Liver (tissue), 9 donors: Measurements from ENCODE around the gene KRT84. TPM values are rescaled to one million over a fixed set of nuclear protein-coding genes. Genes with fewer than 3 reads are reported as not detected.

Experiments used
- DNase-seq: peaks from one replicate; pipeline ENCODE4 v3.0.0-alpha.2; 2017; ENCODE audit warnings: low spot score
- H3K27ac ChIP-seq, 2 donors: one replicate each; pipeline ENCODE4 v1.7.0; 2013; ENCODE audit warnings: inconsistent platforms in 2 of 2, low read length in 2 of 2, control low read depth in 1 of 2, low read depth in 1 of 2, mild to moderate bottlenecking in 1 of 2
- H3K27me3 ChIP-seq, 4 donors: one replicate each; pipeline versions ENCODE4 v1.6.1 to v1.7.0; 2013; ENCODE audit warnings: low read length in 3 of 4, inconsistent platforms in 1 of 4, mild to moderate bottlenecking in 1 of 4, moderate library complexity in 1 of 4; ENCODE audit not compliant: control insufficient read depth in 4 of 4, insufficient read depth in 4 of 4
- H3K36me3 ChIP-seq, 4 donors: one replicate each; pipeline versions ENCODE4 v1.6.1 to v1.7.0; 2013; ENCODE audit warnings: low read length in 3 of 4, mild to moderate bottlenecking in 3 of 4, low read depth in 1 of 4, moderate library complexity in 1 of 4; ENCODE audit not compliant: control insufficient read depth in 4 of 4, insufficient read depth in 3 of 4
- H3K4me1 ChIP-seq, 4 donors: one replicate each; pipeline versions ENCODE4 v1.6.1 to v1.7.0; 2013; ENCODE audit warnings: low read length in 3 of 4, mild to moderate bottlenecking in 3 of 4, moderate library complexity in 1 of 4; ENCODE audit not compliant: control insufficient read depth in 4 of 4, insufficient read depth in 4 of 4
- H3K4me3 ChIP-seq, 3 donors: one replicate each; pipeline versions ENCODE4 v1.6.1 to v1.7.0; 2013; ENCODE audit warnings: low read length in 3 of 3, control low read depth in 1 of 3, low read depth in 1 of 3, mild to moderate bottlenecking in 1 of 3
- H3K9ac ChIP-seq, 2 donors: one replicate each; pipeline ENCODE4 v1.7.0; 2013; ENCODE audit warnings: low read length in 2 of 2, mild to moderate bottlenecking in 2 of 2, moderate library complexity in 2 of 2, control low read depth in 1 of 2, low read depth in 1 of 2
- H3K9me3 ChIP-seq, 4 donors: one replicate each; pipeline versions ENCODE4 v1.6.1 to v1.7.0; 2013; ENCODE audit warnings: low read length in 3 of 4; ENCODE audit not compliant: control insufficient read depth in 4 of 4
- ATF3 ChIP-seq: IDR thresholded peaks from 2 replicates; pipeline ENCODE4 v1.6.1; 2016; ENCODE audit warnings: antibody characterized with exemption
- CTCF ChIP-seq: fragments of 150-350 bp; IDR thresholded peaks from 2 replicates; pipeline ENCODE4 v1.5.1; 2017; ENCODE audit warnings: improper control_type of control experiment, low read depth, low read length; ENCODE audit not compliant: missing input control
- EGR1 ChIP-seq, 2 donors: IDR thresholded peaks; 2 replicates each; pipeline ENCODE4 v1.6.1; 2016 to 2018; ENCODE audit warnings: antibody characterized with exemption in 2 of 2, low read depth in 2 of 2
- FOXA1 ChIP-seq: IDR thresholded peaks from 2 replicates; pipeline ENCODE4 v1.6.1; 2016; ENCODE audit warnings: antibody characterized with exemption
- FOXA2 ChIP-seq: IDR thresholded peaks from 2 replicates; pipeline ENCODE4 v1.6.1; 2016; ENCODE audit warnings: antibody characterized with exemption
- GABPA ChIP-seq, 2 donors: IDR thresholded peaks in 1 of 2; conservative IDR thresholded peaks in 1 of 2; 2 replicates each; pipeline ENCODE4 v1.6.1; 2016; ENCODE audit warnings: antibody characterized with exemption in 2 of 2, mild to moderate bottlenecking in 1 of 2, moderate library complexity in 1 of 2
- HNF4A ChIP-seq, 2 donors: conservative IDR thresholded peaks; 2 replicates each; pipeline ENCODE4 v1.6.1; 2016; ENCODE audit warnings: antibody characterized with exemption in 2 of 2, mild to moderate bottlenecking in 2 of 2
- HNF4G ChIP-seq: IDR thresholded peaks from 2 replicates; pipeline ENCODE4 v1.6.1; 2016; ENCODE audit warnings: antibody characterized with exemption
- JUND ChIP-seq, 2 donors: IDR thresholded peaks; 2 replicates each; pipeline ENCODE4 v1.6.1; 2016; ENCODE audit warnings: antibody characterized with exemption in 2 of 2
- MAX ChIP-seq: IDR thresholded peaks from 2 replicates; pipeline ENCODE4 v1.6.1; 2016; ENCODE audit warnings: antibody characterized with exemption
- NR2F2 ChIP-seq: IDR thresholded peaks from 2 replicates; pipeline ENCODE4 v1.6.1; 2016; ENCODE audit warnings: antibody characterized with exemption
- RAD21 ChIP-seq, 2 donors: IDR thresholded peaks; 2 replicates each; pipeline ENCODE4 v1.6.1; 2016; ENCODE audit warnings: antibody characterized with exemption in 2 of 2, mild to moderate bottlenecking in 2 of 2
- REST ChIP-seq: IDR thresholded peaks from 2 replicates; pipeline ENCODE4 v1.6.1; 2016; ENCODE audit warnings: antibody characterized with exemption, mild to moderate bottlenecking
- RXRA ChIP-seq, 2 donors: IDR thresholded peaks; 2 replicates each; pipeline ENCODE4 v1.6.1; 2017 to 2018; ENCODE audit warnings: antibody characterized with exemption in 2 of 2, mild to moderate bottlenecking in 1 of 2
- SP1 ChIP-seq: IDR thresholded peaks from 2 replicates; pipeline ENCODE4 v1.6.1; 2018; ENCODE audit warnings: antibody characterized with exemption, mild to moderate bottlenecking
- TAF1 ChIP-seq: conservative IDR thresholded peaks from 2 replicates; pipeline ENCODE4 v1.6.1; 2016; ENCODE audit warnings: antibody characterized with exemption, mild to moderate bottlenecking
- YY1 ChIP-seq: IDR thresholded peaks from 2 replicates; pipeline ENCODE4 v1.6.1; 2016; ENCODE audit warnings: antibody characterized with exemption, mild to moderate bottlenecking
- ZBTB33 ChIP-seq: IDR thresholded peaks from 2 replicates; pipeline ENCODE4 v1.6.1; 2016; ENCODE audit warnings: antibody characterized with exemption
- WGBS: extraction: QIAGEN DNeasy Blood & Tissue Kit; methylation state at CpG from one replicate; pipeline ENCODE4 v1.1.7; 2013; 5-methylcytosine and 5-hydroxymethylcytosine counted together
- polyA plus RNA-seq, 2 donors: library from polyadenylated mRNA; stranded (reverse) in 1 of 2; unstranded in 1 of 2; fragments of 200-250 nt in 1 of 2; fragments of >200 nt in 1 of 2; fragmentation: Nextera tagmentation in 1 of 2; extraction: Ambion mirVana in 1 of 2; gene quantifications; one replicate each; pipeline versions ENCODE4 v1.2.1 to v1.2.3, GENCODE V29; 2013 to 2015
- total RNA-seq, 2 donors: library from RNA; depleted of rRNA; stranded (reverse); fragments of >200 nt; gene quantifications; one replicate each; pipeline ENCODE4 v1.2.3, GENCODE V29; 2014
- donor health status: healthy.
- donor health status: healthy.
- donor health status: healthy.
- donor health status: healthy.
- donor health status: healthy.

KRT84 gene
- total and polyA plus RNA-seq, 4 donors: not detected

- DNase-seq: no peak
These were observed 15.5 kb upstream of the KRT84 start for GRCh38 chr12:52400906-52401305.

More at GRCh38 chr12:52400906-52401305, 15.5 kb upstream of the KRT84 start:
- Histone ChIP-seq H3K9me3 (no peaks in the 10 kb centered on the region), H3K4me1 (no peaks in the 10 kb centered on the region), H3K36me3 (no peaks in the 10 kb centered on the region), H3K4me3 (no peak overlapping the region), H3K27ac (no peak overlapping the region), H3K9ac (no peak overlapping the region), H3K27me3 (no peaks in the 10 kb centered on the region)
- WGBS: 89% methylated on average over 9 of the region's 9 CpGs
- TF ChIP-seq REST (no peak), CTCF (no peak), SP1 (no peak), MAX (no peak), NR2F2 (no peak), JUND (IDR thresholded peaks at IDR 0.05) (no peak), TAF1 (no peak), RXRA (IDR thresholded peaks at IDR 0.05) (no peak), ATF3 (no peak), FOXA1 (no peak), ZBTB33 (no peak), EGR1 (IDR thresholded peaks at IDR 0.05; ENCODE audit: low read depth in 2 of 2) (no peak), HNF4A (conservative IDR thresholded peaks at IDR 0.05) (no peak), RAD21 (IDR thresholded peaks at IDR 0.05) (no peak), GABPA (IDR thresholded peaks at IDR 0.05 in 1 of 2, conservative IDR thresholded peaks at IDR 0.05 in 1 of 2) (no peak), FOXA2 (no peak), YY1 (no peak), HNF4G (no peak)
